ENCODE results near the gene SLC25A48. TPM values are rescaled to one million over a fixed set of nuclear protein-coding genes. Genes with fewer than 3 reads are reported as not detected.
A peak's percentile ranks its signal among the peaks of the same experiment; 100 is the strongest.

The SLC25A48 gene
- polyA plus RNA-seq, 1 donor from 2014 or later: not detected

DNA sequence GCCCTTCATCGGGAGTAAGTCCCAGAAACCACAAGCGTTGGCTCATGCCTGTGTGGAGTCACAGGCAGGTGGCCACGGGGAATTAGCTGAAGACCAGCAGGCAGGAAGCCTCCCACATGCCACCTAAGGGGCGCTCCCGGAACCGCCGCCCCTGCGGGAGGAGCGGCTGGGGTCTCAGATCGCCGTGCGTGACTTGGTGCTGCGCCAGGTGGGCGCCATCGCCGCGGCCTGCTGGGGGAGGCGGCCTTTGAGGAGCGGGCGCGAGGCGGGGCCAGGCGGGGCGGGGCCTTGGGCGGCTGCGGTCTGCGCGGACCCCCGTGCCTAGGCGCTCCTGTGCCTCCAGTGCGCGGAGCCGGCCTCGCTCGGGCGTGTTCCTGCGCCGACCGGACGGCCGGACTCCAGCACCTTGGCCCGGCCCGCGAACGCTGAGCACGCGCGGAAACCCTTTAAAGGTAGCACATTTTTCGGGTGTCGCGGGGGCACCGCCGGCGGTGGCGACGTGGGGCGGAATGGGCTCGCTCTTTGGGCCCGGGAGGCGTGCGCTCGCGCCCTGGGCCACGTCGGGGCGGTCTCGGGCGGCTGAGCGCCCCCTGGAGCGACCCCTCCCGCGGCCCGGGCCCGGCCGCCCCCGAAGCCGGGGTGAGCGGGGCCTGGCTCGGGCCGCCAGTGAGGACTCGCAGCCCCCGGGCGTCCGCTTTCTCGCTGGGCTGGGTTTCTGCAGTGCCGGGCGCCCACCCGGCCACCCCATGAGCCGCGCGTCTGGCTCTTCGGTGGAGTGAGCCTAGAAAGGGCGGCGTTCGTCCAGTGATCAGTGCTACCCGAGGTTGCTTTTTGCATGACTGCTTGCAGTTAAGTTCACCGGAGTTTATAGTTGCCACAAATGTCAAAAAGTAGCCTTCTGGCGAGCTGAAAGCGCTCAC lies 95.8 kb downstream of the SLC25A48 start:
- Mint-ChIP-seq H3K4me1 (peaks cover 0 to 5% (median 3%) of the 10 kb centered on the region in 3 donors), H3K4me3 (peak overlapping the region in 2 of 4 donors; percentile 12 to 41), H3K36me3 (no peaks in the 10 kb centered on the region), H3K27ac (no peak overlapping the region), H3K9me3 (peaks cover 0 to 3% (median 0%) of the 10 kb centered on the region in 3 donors), H3K27me3 (peaks cover 39% of the 10 kb centered on the region)

DNA sequence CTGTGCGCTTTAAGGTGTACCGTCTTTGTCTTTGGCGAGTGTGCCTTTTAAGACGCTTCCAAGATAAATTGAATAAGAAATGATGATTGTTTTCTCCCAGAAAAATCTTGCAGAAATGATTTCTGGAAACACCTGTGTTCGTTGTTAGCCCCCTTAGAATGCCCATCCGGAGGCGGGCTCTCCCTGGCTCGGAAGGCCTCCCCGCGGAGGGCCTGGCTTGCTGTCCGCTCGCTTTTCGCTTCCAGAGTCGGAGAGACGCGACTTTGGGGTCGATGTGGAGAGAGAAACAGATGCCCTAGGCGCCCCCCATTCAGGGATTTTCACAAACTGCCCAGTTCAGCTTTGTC lies 96.5 kb downstream of the SLC25A48 start:
- H3K27me3 Mint-ChIP-seq: peaks cover 38% of the 10 kb centered on the region
- H3K4me1 Mint-ChIP-seq: peaks cover 0 to 5% (median 3%) of the 10 kb centered on the region in 3 donors
- no peaks in the 10 kb centered on the region for H3K36me3 Mint-ChIP-seq
- no peak overlapping the region for H3K27ac Mint-ChIP-seq
- peak overlapping the region in 2 of 4 donors; percentile 12 to 41 for H3K4me3 Mint-ChIP-seq
- peaks cover 0 to 3% (median 0%) of the 10 kb centered on the region in 3 donors for H3K9me3 Mint-ChIP-seq

DNA sequence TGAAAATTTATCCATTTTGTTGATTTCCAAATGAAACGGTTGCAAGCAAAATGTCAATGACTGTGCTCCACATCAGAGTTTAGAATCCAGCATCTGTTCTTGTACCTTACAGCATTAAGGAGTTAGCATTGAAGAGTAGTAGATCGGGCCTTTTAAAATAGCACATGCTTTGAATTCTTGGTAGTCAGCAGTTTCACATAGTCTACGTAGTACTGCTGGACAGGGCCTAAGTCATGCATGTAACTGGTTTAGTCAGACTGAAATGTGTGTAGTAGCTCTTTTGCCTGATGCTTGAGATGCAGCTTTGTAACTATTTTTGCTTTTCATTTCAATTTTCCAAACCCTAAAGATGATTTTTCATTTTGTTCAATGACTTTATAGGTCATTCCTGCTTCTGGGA lies 100.5 kb downstream of the SLC25A48 start:
- H3K9me3 Mint-ChIP-seq: peaks cover 0 to 3% (median 0%) of the 10 kb centered on the region in 3 donors
- no peaks in the 10 kb centered on the region for H3K36me3 Mint-ChIP-seq
- H3K27ac Mint-ChIP-seq: no peak overlapping the region
- H3K27me3 Mint-ChIP-seq: peaks cover 28% of the 10 kb centered on the region
- peaks cover 0 to 4% (median 3%) of the 10 kb centered on the region in 3 donors for H3K4me1 Mint-ChIP-seq
- H3K4me3 Mint-ChIP-seq: no peak overlapping the region

DNA sequence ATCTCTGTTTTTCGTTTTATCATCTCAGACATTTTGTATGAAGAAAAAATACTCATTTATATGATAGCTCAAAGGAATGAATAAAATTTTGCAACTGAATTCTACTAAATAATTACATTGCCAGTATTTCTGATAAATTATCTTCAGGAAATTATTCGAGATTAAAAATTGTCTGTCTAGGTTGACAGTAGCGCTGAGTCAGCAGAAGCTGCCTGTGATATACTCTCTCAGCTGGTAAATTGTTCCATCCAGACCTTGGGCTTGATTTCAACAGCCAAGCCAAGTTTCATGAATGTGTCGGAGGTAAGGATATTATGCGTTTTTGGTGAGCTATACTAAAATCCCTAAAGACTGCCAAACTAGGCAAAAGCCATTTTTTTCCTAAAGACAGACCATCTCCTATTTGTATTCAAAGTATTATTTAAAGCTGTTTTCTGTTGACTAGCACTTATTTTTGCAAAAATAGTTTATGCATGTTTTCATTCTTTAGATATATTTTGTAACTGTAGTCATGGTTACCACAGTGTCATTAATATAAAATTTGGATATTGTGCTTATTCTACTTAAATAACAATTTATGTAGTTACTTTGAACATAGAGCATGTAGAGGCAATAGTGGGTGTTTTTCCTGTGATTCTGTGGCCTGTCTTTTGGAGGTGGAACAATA lies 102.9 kb downstream of the SLC25A48 start:
- H3K9me3 Mint-ChIP-seq: peaks cover 0 to 3% (median 0%) of the 10 kb centered on the region in 3 donors
- no peak overlapping the region for H3K4me3 Mint-ChIP-seq
- H3K4me1 Mint-ChIP-seq: no peaks in the 10 kb centered on the region
- H3K36me3 Mint-ChIP-seq: no peaks in the 10 kb centered on the region
- peaks cover 11% of the 10 kb centered on the region for H3K27me3 Mint-ChIP-seq
- H3K27ac Mint-ChIP-seq: no peak overlapping the region

Other genes starting within 250 kb of the SLC25A48 start
- gene IL9, start 61.2 kb downstream of the SLC25A48 start, polyA plus RNA-seq: not detected
- gene LECT2, start 120.3 kb downstream of the SLC25A48 start, polyA plus RNA-seq: not detected
- gene TGFBI, start 194.3 kb downstream of the SLC25A48 start, polyA plus RNA-seq: 7.1 TPM

All from IgD-negative memory B cell (primary cell).